Karpas-422 (cell line): ENCODE results near the gene AGBL4. TPM values are rescaled to one million over a fixed set of nuclear protein-coding genes. Genes with fewer than 3 reads are reported as not detected.

Experiments used
- DNase-seq: peaks from one replicate; pipeline ENCODE4 v3.0.0-alpha.2; 2015
- H2AFZ ChIP-seq: fragments of 200-600 bp; sonication (generic); 2 replicates; pipeline ENCODE4 v1.6.1; 2014; ENCODE audit warnings: antibody characterized with exemption, low read length, mixed read lengths
- H3K27ac ChIP-seq: fragments of 200-600 bp; sonication (generic); 2 replicates; pipeline ENCODE4 v1.5.1; 2014; ENCODE audit warnings: mild to moderate bottlenecking, low read length, moderate library complexity
- H3K27me3 ChIP-seq: fragments of 200-600 bp; sonication (generic); 2 replicates; pipeline ENCODE4 v1.6.1; 2014; ENCODE audit warnings: low read length, mixed read lengths
- H3K36me3 ChIP-seq: fragments of 200-600 bp; sonication (generic); 2 replicates; pipeline ENCODE4 v1.6.1; 2014; ENCODE audit warnings: low read length, mixed read lengths; ENCODE audit not compliant: insufficient read depth
- H3K4me1 ChIP-seq: fragments of 200-600 bp; sonication (generic); 2 replicates; pipeline ENCODE4 v1.6.1; 2014; ENCODE audit warnings: mild to moderate bottlenecking, low read length, mixed read lengths
- H3K4me2 ChIP-seq: fragments of 200-600 bp; sonication (generic); 2 replicates; pipeline ENCODE4 v1.6.1; 2014; ENCODE audit warnings: low read length, low read depth, mild to moderate bottlenecking; ENCODE audit not compliant: poor library complexity, severe bottlenecking
- H3K4me3 ChIP-seq: fragments of 200-600 bp; sonication (generic); 2 replicates; pipeline ENCODE4 v1.5.1; 2014; ENCODE audit warnings: mild to moderate bottlenecking, antibody characterized with exemption, low read length, mixed read lengths
- H3K79me2 ChIP-seq: fragments of 200-600 bp; sonication (generic); 2 replicates; pipeline ENCODE4 v1.6.1; 2014; ENCODE audit warnings: mild to moderate bottlenecking, low read length, mixed read lengths
- H3K9ac ChIP-seq: fragments of 200-600 bp; sonication (generic); 2 replicates; pipeline ENCODE4 v1.6.0; 2014; ENCODE audit warnings: low read length
- H3K9me2 ChIP-seq: fragments of 200-600 bp; sonication (generic), shearing (Covaris generic); replicated peaks from 2 replicates; pipeline ENCODE4 v1.6.0; 2014; ENCODE audit warnings: mild to moderate bottlenecking, low read length, moderate library complexity; ENCODE audit not compliant: insufficient read depth
- H3K9me3 ChIP-seq: fragments of 300-700, 200-600 bp; sonication (generic); 2 replicates; pipeline ENCODE4 v1.6.1; 2014; ENCODE audit warnings: low read length, mixed read lengths
- H4K20me1 ChIP-seq: fragments of 200-600 bp; sonication (generic); 2 replicates; pipeline ENCODE4 v1.6.1; 2014; ENCODE audit warnings: mild to moderate bottlenecking, antibody characterized with exemption, low read length, low read depth; ENCODE audit not compliant: insufficient read depth
- total RNA-seq: library from RNA; depleted of rRNA; stranded (reverse); fragments of >200 nt; shearing (Covaris generic); gene quantifications from 2 replicates; pipeline ENCODE4 v1.2.3, GENCODE V29; 2014; ENCODE audit warnings: low replicate concordance

Gene AGBL4
- total RNA-seq, 1 experiment from 2014 or later = not detected

DNA sequence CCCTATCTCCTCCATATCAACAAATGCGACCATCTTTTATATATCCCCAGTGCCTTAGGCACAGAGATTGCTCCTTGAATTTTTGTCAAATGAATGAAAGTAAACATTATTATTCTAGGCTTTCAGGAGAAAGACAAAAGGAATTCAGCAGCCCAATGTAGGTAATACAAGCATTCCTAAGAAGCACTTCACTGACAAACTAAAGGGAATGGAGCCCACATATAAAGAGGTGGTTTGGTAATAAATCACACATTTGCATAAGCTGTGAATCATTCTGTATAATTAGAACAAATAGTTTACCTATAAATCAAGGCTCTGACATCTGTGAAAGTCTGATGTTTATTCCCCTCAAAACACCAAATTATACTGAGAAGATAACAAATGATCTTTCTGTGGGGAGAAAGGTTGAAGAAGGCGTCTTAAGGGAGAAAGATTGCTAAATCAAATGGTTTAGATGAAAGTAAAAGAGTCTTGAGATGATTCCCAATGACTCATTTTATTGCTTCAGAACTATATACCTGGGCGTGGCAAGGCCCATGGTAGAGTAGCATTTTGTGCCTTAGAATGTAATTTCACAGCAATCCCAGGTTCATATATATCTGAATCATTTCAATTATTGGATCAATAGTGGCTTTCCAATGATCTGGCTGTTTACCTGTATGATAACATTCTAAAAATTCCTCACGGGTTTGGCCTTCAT, 558.1 kb downstream of the AGBL4 start:
- Histone ChIP-seq H3K4me2 (no peak overlapping the region), H3K4me1 (no peaks in the 10 kb centered on the region), H4K20me1 (no peaks in the 10 kb centered on the region), H3K36me3 (no peaks in the 10 kb centered on the region), H3K27me3 (no peaks in the 10 kb centered on the region), H3K27ac (no peak overlapping the region), H3K4me3 (no peak overlapping the region), H2AFZ (no peak overlapping the region), H3K79me2 (no peaks in the 10 kb centered on the region), H3K9ac (no peak overlapping the region), H3K9me2 (no peaks in the 10 kb centered on the region; the same call in 1 of the 2 replicates), H3K9me3 (no peaks in the 10 kb centered on the region)
- no peak for DNase-seq

DNA sequence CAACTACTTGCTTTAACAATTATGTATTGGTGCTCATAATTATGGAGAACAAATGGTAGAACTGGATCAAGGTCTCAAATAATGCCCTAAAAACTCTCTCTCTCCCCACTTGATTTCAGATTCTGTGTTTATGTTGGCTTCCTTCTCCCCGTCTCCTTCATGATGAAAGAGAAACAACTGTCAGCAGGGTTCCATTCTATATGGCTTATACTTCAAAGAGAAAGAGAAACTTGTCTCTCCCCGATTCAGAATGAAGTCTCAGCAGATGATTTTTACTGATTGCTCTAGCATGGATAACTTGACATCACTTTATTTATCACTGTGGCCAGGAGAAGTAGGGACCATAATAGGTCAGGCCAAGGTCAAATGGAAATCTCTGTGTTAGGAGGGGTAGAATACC, 575.6 kb downstream of the AGBL4 start:
- Histone ChIP-seq H3K4me2 (no peak overlapping the region), H3K9me3 (no peaks in the 10 kb centered on the region), H3K27me3 (no peaks in the 10 kb centered on the region), H2AFZ (no peak overlapping the region), H3K9me2 (no peaks in the 10 kb centered on the region), H3K27ac (no peak overlapping the region), H3K4me3 (no peak overlapping the region), H3K36me3 (no peaks in the 10 kb centered on the region), H3K79me2 (no peaks in the 10 kb centered on the region), H3K4me1 (no peaks in the 10 kb centered on the region), H4K20me1 (no peaks in the 10 kb centered on the region), H3K9ac (no peak overlapping the region)
- no peak for DNase-seq

DNA sequence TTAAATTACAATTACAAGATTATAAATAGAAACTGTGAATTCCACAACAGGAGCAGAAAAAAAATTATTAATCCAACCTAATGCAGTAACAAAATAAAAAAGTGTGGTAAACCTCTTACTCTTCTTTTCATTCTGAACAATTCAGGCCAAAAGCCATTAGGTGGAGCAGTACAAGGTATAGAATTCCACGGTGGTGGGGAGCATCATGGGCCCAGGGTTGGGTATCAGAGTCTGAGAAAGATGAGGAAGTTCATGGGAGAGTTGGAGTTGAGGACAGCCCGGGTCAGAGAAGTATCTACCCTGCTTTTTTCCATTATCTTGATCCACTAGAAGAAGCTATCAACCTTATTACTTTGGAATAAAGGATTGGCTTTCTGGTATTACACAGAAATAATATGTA, 586.9 kb downstream of the AGBL4 start:
- DNase-seq = no peak
- Histone ChIP-seq H3K36me3 (no peaks in the 10 kb centered on the region), H4K20me1 (no peaks in the 10 kb centered on the region), H3K79me2 (no peaks in the 10 kb centered on the region), H3K9me3 (no peaks in the 10 kb centered on the region; the same call in 1 of the 2 replicates), H3K9me2 (no peaks in the 10 kb centered on the region), H3K4me3 (no peak overlapping the region), H3K27ac (no peak overlapping the region), H3K4me1 (no peaks in the 10 kb centered on the region), H3K9ac (no peak overlapping the region), H3K4me2 (no peak overlapping the region), H3K27me3 (0 out of 2 replicates have a peak, but pooled peaks cover 3% of the 10 kb centered on the region), H2AFZ (no peak overlapping the region)

DNA sequence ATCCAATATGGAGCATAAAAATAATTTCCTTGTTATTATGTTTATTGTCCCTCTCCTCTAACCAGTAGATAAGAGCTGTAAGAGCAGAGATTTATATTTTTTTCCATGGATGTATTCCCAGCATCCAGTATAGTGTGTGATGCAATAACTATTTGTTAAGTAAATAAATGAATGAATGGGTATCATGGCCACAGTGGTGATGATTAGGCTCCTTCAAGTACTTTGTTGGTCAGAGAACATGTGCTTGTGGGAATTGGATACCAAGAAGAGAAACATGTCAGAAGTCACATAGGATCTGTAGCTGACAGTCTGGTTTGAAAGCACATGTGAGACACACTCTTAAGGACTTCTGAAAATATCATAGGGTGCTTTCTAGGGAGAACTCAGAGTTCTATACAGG, 588.5 kb downstream of the AGBL4 start:
- Histone ChIP-seq H3K79me2 (no peaks in the 10 kb centered on the region), H3K9me3 (no peaks in the 10 kb centered on the region; the same call in 1 of the 2 replicates), H3K27ac (no peak overlapping the region), H3K36me3 (no peaks in the 10 kb centered on the region), H3K4me2 (no peak overlapping the region), H2AFZ (no peak overlapping the region), H3K4me1 (no peaks in the 10 kb centered on the region), H3K27me3 (0 out of 2 replicates have a peak, but pooled peaks cover 3% of the 10 kb centered on the region), H3K4me3 (no peak overlapping the region), H3K9ac (no peak overlapping the region), H3K9me2 (no peaks in the 10 kb centered on the region), H4K20me1 (no peaks in the 10 kb centered on the region)
- DNase-seq = no peak

DNA sequence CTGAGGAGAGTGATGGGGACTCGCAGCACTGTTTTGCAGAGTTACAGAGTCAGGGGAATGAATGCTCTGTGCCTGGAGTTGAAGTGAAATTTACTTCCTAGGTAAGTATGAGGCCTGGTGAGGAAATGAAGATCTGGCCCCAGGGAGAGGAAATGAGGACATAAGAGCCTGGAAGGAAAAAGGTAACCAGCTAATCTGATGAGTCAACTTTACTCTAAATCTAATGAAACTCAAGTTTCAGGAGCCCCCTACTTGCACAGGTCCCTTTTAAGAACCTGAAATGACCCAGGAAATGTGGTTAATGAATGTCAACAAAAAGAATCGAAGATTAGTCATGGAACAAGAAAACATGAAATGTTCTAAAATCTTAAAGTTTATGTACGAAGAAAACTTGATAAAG, 599.0 kb downstream of the AGBL4 start:
- no peak overlapping the region for H3K27ac ChIP-seq
- no peaks in the 10 kb centered on the region for H3K27me3 ChIP-seq
- no peak overlapping the region for H3K4me2 ChIP-seq
- no peaks in the 10 kb centered on the region for H4K20me1 ChIP-seq
- no peak overlapping the region for H3K9ac ChIP-seq
- no peaks in the 10 kb centered on the region for H3K4me1 ChIP-seq
- peaks cover 9% of the 10 kb centered on the region for H3K9me3 ChIP-seq
- no peaks in the 10 kb centered on the region for H3K9me2 ChIP-seq
- no peak for DNase-seq
- no peak overlapping the region for H2AFZ ChIP-seq
- no peaks in the 10 kb centered on the region for H3K79me2 ChIP-seq
- no peaks in the 10 kb centered on the region for H3K36me3 ChIP-seq
- no peak overlapping the region for H3K4me3 ChIP-seq

DNA sequence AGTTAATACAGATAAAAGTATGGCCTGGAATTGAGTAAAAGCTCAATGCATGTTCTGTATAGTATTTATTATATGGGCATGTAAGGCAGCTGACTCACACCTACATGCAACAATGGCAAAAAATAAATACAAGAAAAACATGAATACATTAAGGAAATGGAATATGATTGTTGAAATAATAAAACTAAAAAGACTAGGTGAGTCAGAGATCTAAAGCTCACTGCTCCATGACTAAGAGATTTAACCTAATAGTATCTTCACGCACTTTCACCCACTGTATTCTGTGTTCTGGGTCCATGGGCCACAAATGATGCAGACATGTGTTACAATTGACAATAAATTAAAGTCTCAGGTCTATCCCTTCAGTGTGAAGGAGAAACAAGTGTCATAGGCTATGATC, 607.0 kb downstream of the AGBL4 start:
- DNase-seq = no peak
- no peak overlapping the region for H3K4me2 ChIP-seq
- H2AFZ ChIP-seq = no peak overlapping the region
- no peaks in the 10 kb centered on the region for H3K9me2 ChIP-seq
- H4K20me1 ChIP-seq = no peaks in the 10 kb centered on the region
- H3K36me3 ChIP-seq = no peaks in the 10 kb centered on the region
- no peaks in the 10 kb centered on the region for H3K27me3 ChIP-seq
- no peaks in the 10 kb centered on the region for H3K9me3 ChIP-seq
- H3K9ac ChIP-seq = no peak overlapping the region
- H3K4me3 ChIP-seq = no peak overlapping the region
- H3K27ac ChIP-seq = no peak overlapping the region
- H3K4me1 ChIP-seq = no peaks in the 10 kb centered on the region
- H3K79me2 ChIP-seq = no peaks in the 10 kb centered on the region

DNA sequence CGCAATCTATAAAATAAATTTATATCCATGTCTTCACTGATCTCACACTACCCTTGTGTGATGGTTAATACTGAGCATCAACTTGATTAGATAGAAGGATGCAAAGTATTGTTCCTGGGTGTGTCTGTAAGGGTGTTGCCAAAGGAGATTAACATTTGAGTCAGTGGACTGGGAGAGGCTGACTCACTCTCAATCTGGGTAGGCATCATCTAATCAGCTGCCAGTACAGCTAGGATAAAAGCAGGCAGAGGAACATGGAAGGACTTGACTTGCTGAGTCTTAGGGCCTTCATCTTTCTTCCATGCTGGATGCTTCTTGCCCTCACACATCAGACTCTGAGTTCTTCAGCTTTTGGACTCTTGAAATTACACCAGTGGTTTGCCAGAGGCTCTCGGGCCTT, 615.4 kb downstream of the AGBL4 start:
- Histone ChIP-seq H3K9me3 (no peaks in the 10 kb centered on the region), H3K27me3 (0 out of 2 replicates have a peak, but pooled peaks cover 3% of the 10 kb centered on the region)

DNA sequence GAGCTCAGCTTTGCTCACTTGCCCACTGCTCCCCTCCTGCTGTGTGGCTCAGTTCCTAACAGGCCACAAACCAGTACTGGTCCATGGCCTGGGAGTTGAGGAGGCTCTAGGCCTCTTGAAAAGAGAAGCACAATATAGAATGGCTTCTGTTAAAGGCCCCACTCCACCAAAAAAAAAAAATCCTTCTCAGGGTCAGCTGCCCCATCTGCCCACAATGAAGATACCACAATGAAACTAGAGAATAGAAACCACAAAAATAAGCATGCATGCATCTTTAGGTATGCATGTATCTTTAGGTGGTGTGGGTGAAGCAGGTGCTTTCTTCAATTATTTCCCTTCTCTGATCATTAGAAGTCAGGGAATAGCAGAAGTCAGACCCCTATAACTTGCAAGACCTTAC, 626.7 kb downstream of the AGBL4 start:
- Histone ChIP-seq H3K36me3 (no peaks in the 10 kb centered on the region), H3K9me3 (no peaks in the 10 kb centered on the region; the same call in 1 of the 2 replicates), H3K27ac (no peak overlapping the region), H3K4me2 (no peak overlapping the region), H3K4me3 (no peak overlapping the region), H4K20me1 (no peaks in the 10 kb centered on the region), H3K9ac (no peak overlapping the region), H3K9me2 (no peaks in the 10 kb centered on the region), H3K27me3 (no peaks in the 10 kb centered on the region), H2AFZ (no peak overlapping the region), H3K4me1 (no peaks in the 10 kb centered on the region), H3K79me2 (no peaks in the 10 kb centered on the region)
- no peak for DNase-seq

More for the DNA sequence above, 615.4 kb downstream of the AGBL4 start:
- H3K79me2 ChIP-seq = no peaks in the 10 kb centered on the region
- H4K20me1 ChIP-seq = no peaks in the 10 kb centered on the region
- H3K9me2 ChIP-seq = no peaks in the 10 kb centered on the region
- H2AFZ ChIP-seq = no peak overlapping the region
- H3K36me3 ChIP-seq = no peaks in the 10 kb centered on the region
- no peak overlapping the region for H3K4me3 ChIP-seq
- DNase-seq = no peak
- H3K4me1 ChIP-seq = no peaks in the 10 kb centered on the region
- no peak overlapping the region for H3K4me2 ChIP-seq
- no peak overlapping the region for H3K9ac ChIP-seq
- H3K27ac ChIP-seq = no peak overlapping the region
